HG03565 (cell line): ENCODE measurements around the gene PDE8B.

Experiments used
- ATAC-seq: cut with Tn5 transposase; IDR thresholded peaks from one replicate; pipeline ENCODE4 v1.9.1; 2021; ENCODE audit warnings: mild to moderate bottlenecking, moderate library complexity; ENCODE audit not compliant: unreplicated experiment

Gene PDE8B

DNA sequence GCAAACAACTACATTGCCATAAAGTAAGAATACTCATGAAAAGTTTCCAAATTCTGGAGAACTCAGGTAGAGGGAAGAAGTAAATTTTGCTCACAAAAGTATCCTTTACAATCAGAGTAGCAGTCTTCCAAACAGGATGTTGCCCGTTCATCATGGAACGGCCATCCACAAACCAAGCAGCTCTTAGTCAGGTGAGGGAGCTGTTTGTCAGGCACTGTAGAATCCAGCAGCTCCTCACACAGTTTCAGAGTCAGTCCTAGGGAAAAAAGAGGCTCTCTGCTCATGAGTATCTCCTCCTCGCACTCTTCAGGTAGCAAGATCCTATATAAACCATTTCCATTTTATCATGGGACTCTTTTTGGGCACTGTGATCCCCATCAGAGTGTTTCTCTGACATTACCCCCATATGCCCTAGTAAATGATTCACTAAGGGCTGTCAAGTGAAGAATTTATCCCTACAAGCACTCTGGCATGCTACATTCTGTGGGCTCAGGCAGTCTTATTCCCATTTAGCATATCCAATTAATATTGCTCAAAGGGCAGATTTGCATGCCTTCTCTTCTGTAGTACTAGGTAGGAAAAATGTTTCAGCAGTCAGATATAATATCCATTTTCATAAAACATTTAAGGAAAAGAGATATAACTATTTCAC is 183.7 kb downstream of the PDE8B start:
- no peak for ATAC-seq

DNA sequence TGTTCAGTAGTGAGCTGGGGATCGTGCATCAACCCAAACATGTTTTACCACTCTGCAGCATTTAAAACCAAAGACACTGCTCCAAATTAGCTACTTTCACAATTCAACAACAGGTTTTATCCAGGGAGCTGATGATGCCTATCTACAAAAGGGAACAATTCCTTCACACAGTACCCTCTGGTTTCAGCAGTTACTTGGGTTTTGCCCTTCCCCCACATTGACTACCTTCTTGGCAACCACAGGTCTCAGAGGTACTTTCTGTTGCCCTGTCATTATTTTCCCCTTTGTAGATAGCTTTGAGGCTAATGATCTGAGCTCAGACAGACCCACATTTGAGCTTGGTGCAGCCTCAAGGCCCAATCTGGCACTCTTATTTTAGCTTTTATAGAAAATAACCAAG is 185.5 kb downstream of the PDE8B start:
- no peak for ATAC-seq

DNA sequence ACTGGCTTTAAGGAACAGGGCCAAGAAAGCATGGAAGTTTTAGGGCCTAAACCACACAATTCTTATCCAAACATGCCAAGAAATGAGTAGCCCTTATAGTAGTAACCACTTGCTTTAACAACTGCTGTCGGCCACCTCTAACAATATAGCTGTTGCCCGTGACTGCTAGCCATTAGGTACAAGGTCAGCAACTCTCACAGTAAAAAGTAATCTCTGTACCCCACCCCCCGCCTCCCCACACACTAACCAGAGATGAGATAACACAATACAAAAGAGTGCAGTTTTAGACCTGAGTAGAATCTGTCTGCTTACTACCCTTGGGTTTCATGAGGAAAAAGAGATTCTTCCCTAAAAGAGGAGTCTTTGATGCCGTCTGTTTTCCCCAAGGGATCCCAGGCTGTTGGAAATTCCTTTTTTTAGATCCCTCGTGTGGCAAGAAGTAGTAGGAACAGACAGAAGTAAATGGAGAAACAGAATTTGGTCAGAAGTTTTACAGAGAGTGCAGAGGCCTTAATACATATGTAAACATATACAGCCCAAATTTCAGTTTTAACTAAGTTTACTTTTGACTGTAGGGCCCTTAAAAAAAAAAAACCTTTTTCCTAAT is 187.3 kb downstream of the PDE8B start:
- no peak for ATAC-seq

DNA sequence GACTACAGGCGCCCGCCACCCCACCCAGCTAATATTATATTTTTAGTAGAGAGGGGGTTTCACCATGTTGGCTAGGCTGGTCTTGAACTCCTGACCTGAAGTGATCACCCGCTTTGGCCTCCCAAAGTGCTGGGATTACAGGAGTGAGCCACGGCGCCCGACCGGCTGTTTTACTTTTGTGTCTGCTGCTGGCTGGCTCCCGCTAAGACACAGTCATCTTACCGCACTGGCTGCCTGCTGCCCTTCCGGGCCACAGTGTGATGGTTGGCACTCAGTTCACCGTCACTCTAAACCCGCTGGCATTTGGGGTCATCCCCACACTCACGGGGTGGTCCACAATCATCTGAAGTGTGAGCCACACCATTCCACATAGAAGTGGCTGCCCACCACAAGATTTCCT is 188.0 kb downstream of the PDE8B start:
- no peak for ATAC-seq

DNA sequence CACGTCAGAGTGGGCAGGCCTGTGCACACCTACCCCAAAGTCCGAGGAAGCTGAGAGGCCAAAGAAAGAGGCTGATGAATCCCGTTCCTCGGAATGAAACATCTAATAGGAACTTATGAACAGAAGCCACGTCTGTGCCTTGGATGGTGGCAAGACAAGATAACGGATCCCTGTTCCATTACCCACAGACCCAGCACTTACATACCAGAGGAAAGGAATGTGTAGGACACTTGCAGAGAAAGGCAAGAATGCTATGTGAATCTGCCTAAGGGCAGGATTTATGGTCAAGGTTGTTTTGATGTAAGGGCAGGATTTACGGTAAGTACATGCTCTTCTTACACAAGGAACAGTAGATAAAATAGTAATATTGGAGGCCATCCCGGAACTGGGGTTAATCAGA is 188.4 kb downstream of the PDE8B start:
- no peak for ATAC-seq

DNA sequence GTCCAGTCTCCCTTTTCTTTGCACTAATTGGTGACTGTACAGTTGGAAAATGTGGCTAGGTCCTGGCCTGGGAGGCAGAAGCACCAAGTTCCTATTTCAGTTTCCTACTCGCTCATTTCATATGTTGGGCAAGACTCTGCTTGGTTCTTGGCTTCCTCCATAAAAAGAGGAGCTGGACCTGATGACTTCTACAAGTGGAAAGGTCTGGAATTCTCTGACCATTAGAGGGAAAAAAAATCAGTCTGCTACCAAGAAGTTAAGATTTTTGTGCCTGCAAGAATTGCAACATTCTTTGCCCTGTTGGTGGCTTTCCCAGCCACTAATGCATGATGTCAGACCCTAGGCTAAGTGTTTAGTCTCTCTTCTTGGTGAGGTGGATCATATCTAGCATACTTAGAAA is 190.2 kb downstream of the PDE8B start:
- no peak for ATAC-seq

DNA sequence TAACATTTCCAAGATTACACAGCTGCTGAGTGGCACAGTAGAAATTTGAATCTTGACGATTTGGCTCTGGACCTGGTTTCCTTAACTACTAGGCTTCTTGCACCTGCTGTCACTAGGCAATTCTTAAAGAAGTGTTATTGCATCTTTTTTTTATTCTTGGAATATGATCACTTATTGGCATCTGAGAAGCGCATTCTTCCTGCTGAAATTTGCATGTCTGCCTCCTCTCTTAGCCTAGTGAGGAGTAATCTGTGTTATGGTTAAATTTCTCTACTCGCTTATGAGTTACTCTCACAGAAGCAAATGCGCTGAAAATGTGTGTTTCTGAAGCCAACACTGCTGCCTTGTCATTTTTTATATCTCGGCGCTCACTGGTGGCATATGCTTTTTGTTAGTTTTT is 192.3 kb downstream of the PDE8B start:
- ATAC-seq: no peak

DNA sequence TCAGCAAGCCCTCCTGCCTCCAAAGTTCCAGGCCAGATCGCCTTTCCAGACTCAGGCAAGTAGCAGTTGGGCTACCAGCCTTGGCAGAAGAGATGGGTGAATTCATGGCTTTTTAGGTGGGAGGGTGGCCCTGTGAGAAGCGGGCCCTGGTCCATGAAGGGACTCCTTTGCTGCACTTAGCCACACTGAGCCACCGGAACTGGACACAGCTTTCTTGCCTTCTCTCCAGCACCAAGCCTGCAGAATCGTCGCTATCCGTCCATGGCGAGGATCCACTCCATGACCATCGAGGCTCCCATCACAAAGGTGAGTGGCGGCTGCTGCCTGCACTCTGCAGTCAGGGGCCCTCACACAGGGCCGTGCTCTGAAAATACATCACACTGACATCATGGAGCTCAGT is 196.7 kb downstream of the PDE8B start:
- ATAC-seq: no peak

DNA sequence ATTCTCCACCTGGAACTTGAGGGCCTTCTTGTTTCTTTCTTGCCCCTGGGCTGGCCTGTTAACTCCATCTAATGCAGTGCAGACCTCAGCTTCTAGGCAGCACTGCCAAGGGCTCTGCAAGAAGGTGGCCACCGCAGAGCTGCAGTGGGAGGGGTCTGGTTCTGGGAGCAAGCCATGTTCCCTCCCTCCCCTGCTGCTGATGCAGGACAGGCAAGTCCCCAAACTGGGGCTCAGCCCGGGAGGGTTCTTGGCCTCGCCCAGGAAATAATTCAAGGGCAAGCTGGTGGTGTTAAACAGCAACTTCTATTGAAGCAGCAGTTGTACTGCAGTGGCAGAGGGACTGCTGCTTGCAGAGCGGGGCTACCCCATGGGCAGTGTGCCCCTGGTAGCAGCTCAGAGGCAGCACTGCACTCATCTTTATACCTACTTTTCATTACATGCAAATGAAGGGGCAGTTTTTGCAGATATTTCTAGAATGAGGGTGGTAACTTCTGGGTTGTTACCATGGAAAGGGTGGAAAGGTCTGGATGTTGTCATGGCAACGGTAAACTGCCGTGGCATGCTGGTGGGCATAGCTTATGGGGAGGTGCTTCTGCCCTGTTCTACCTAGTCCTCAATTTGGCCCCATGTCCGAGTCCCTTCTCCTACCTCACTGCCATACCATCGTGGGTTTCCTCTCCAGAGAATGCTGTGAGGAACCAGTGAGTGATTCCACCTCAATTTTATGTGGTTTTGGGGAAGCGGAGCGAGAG is 199.6 kb downstream of the PDE8B start:
- ATAC-seq: no peak

DNA sequence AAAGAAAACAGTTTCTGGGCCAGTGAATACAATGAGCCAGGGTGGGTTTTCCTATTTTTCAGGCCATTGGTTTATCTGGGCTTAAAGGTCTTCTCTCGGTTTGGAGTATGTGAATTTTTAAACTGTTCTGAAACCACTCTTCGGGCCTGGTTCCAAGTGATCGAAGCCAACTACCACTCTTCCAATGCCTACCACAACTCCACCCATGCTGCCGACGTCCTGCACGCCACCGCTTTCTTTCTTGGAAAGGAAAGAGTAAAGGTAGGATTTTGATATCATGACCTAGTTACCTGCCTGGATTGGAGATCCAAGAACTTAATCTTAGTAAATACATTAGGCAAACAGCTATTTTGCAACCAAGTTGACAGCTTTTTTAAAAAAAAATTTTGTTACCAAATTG is 202.6 kb downstream of the PDE8B start:
- no peak for ATAC-seq

DNA sequence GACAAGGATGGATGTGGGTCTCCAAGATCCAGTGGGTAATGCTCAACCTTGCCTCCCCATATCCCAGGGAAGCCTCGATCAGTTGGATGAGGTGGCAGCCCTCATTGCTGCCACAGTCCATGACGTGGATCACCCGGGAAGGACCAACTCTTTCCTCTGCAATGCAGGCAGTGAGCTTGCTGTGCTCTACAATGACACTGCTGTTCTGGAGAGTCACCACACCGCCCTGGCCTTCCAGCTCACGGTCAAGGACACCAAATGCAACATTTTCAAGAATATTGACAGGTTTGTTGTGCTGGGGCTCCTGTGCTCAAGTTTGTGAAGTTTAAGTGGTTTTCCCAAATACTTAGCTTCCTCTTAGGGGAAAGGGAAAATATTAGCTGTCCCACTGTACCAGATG is 207.7 kb downstream of the PDE8B start:
- ATAC-seq: no peak

DNA sequence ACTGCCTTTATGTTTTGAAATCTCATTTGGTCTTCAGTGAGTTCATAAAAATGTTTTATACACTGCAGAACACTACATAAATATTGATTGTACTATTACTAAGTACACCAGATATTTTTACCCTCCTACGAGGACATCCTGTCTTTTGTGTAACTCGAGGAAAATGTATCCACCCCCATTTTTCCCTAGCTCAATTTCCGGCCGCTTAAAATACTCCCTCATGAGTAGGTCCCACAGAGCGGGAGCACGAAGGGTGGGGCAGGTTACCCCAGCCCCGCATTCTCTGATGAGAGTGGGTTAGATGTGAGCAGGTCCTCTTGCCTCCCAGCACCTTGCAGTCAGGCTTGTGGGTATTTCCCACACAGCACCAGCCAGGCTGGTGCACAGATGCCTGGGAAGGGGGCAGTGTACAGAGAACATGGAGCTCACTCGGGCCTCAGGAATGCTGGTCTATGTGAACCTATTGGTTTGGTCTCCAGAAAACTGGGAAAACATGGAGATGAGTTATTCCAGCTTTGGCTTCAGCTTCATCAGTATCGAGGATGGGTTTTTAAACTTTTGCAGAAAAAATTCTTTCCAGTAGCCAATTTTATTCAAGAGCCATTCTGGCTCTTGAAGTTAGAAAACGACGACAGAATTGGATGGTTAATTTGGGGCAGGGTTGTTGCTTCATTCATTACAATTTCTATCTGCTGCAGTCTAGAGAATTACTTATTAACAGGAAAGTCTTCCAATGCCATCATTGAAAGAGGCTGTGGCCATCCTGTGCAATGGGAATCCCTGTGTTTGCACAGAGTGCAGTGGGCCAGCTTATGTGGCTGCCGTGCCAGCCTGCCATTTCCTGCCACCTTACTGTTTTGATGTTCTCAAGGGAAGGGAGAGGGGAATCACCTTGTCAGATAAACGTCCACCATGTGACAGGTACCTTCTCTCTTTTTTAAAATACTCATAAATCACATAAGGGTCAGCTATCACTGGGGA is 208.4 kb downstream of the PDE8B start:
- ATAC-seq: no peak

DNA sequence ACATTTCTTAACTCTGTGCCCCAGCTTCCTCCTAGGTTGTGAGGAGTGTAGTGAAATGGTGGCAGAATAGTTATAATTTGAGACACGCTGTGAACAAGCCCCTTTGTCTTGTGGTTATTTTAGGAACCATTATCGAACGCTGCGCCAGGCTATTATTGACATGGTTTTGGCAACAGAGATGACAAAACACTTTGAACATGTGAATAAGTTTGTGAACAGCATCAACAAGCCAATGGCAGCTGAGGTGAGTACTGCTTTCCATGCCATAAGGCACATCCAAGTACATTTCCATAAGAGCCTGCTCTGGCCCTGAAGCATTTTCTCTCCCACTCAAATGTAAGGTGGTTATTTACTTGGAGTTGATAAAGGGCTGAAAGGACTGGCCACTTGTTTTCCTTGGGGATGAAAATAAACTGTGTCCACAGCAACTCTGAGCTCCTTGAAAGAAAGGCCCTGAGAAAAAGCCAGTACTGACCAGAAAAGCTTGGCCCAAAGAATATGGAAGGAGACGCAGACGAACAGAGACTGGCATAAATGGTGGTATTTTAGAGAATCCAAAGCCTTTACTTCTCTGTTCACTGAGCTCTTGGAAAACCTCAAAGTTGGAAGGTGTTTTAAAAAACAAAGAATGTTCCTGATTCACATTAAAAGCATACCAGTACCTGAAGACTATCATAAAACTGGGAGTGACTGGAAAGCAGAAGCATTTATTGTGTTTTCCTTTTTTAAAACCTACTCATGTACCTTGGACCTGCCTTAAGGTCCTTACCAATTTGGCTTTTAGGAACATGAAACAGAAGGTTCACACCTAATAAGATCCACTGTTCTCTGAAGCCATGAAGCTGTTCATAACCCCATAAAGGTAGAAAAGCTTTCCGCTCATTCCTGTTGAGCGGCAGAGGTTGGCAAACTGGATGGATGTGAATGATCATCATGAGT is 209.4 kb downstream of the PDE8B start:
- ATAC-seq: no peak

DNA sequence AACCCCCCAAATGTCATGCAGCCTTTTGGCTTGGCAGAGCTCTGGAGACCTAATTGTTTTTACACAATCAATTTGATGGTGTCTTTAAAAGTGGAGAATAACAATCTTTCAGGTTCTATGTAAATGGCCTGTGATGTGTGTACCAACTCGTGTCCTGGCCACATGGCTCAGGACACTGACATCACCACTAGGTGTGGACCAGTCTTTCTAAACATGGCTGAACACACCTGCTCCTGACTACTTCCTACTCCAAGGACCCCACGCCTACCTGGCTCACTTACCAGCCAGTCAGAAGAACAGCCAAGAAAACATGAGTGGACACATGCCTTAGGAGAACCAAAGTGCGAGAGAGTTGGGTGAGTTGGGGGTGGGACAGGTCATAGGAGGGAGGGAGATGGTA is 210.5 kb downstream of the PDE8B start:
- no peak for ATAC-seq

DNA sequence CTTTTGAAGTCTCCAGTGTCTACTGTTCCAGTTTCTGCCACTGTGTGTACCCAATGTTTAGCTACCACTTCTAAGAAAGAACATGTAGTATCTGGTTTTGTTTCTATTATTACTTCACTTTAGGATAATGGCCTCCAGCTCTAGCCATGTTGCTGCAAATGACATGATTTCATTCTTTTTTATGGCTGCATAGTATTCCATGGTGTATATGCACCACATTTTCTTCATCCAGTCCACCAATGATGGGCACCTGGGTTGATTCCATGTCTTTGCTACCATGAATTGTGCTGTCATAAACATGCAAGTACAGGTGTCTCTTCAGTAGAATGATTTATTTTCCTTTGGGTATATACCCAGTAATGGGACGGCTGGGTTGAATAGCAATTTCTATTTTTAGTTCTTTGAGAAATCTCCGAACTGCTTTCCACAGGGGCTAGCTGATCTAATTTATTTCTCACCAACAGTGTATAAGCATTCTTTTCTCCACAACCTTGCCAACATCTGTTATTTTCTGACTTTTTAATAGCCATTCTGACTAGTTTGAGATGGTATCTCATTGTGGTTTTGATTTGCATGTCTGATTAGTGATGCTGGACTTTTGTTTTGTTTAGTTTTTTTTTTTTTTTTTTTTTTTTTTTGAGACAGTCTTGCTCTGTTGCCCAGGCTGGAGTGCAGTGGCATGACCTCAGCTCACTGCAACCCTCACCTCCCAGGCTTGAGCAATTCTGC is 212.7 kb downstream of the PDE8B start:
- ATAC-seq: no peak

DNA sequence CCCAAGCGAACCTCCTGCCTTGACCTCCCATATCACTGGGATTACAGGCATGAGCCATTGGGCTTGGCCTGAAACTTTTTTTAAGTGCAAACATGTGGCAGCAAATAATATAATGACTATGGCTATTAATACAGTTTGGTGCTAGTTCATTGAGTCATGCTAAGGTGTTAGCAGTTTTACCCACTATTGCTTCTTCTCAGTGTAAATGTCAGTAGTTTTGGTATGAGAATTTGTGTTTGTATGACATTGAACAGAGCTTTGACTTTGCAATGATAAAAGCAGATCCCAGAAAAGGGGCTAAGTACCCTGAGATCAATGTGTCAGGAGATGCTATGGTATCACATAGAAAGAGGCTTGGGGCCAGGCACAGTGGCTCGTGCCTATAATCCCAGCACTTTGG is 214.4 kb downstream of the PDE8B start:
- no peak for ATAC-seq

DNA sequence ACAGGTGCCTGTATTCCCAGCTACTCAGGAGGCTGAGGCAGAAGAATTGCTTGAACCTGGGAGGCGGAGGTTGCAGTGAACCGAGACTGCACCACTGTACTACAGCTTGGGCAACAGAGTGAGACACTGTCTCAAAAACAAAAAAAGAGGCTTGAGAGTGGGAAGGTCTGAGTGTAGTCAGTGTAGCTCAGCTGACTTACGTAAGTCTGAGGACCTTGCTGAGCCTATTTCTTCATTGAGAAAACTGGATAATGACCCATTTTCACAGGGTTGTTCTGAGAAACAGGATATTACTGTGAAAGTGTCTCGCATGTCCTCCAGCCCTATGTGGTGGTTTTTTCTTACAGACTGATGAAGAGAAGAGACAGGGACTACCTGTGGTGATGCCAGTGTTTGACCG is 214.9 kb downstream of the PDE8B start:
- no peak for ATAC-seq

DNA sequence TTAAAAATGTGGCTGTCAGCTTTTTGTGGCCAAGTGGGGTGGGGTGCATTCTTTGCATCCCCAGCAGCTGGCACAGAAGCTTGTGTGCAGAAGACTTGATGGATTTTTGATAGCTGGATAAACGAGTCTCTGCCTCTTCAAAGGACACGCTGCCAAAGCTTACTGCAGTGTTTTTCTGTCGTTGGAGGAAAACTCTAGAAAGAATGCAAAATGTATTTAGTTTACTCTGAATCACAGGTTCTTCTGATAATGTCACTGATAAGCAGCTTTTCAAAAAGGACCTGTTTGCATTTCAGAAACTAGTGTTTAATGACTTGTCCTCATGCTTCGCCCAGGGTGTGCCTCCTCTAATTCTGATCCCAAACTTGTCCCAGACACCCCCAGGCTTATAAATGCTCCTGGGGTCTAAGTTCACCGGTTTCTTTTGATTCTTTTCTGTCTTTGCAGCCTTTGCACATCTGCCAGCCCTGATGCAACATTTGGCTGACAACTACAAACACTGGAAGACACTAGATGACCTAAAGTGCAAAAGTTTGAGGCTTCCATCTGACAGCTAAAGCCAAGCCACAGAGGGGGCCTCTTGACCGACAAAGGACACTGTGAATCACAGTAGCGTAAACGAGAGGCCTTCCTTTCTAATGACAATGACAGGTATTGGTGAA is 215.6 kb downstream of the PDE8B start:
- no peak for ATAC-seq

DNA sequence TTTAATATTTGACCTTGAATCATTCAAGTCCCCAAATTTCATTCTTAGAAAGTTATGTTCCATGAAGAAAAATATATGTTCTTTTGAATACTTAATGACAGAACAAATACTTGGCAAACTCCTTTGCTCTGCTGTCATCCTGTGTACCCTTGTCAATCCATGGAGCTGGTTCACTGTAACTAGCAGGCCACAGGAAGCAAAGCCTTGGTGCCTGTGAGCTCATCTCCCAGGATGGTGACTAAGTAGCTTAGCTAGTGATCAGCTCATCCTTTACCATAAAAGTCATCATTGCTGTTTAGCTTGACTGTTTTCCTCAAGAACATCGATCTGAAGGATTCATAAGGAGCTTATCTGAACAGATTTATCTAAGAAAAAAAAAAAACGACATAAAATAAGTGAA is 216.2 kb downstream of the PDE8B start:
- ATAC-seq: no peak
